GM12878 (cell line): ENCODE measurements around the gene MCOLN3. TPM values are rescaled to one million over a fixed set of nuclear protein-coding genes. Genes with fewer than 3 reads are reported as not detected.

Experiments
- BCL11A ChIP-seq: IDR thresholded peaks from 2 replicates; pipeline ENCODE4 v1.6.1; 2011; ENCODE audit warnings: low read depth, low read length
- BMI1 ChIP-seq: fragments of 450-650 bp; IDR thresholded peaks from 2 replicates; pipeline ENCODE4 v1.6.1; 2016; ENCODE audit warnings: mild to moderate bottlenecking, moderate library complexity, borderline replicate concordance
- CHD2 ChIP-seq: IDR thresholded peaks from 2 replicates; pipeline ENCODE4 v1.6.1; 2011; ENCODE audit warnings: low read depth, low read length, improper control_type of control experiment, borderline replicate concordance
- ESRRA ChIP-seq: IDR thresholded peaks from 2 replicates; pipeline ENCODE4 v1.6.1; 2012; ENCODE audit warnings: mild to moderate bottlenecking, low read length, improper control_type of control experiment
- FOXK2 ChIP-seq: fragments of 450-650 bp; IDR thresholded peaks from 2 replicates; pipeline ENCODE4 v1.6.1; 2017; ENCODE audit warnings: mild to moderate bottlenecking, moderate library complexity
- HDAC2 ChIP-seq: fragments of 200-600 bp; sonication (generic); IDR thresholded peaks from 2 replicates; pipeline ENCODE4 v1.6.1; 2017
- IKZF2 ChIP-seq, 2 experiments: fragments of 450-650 bp; IDR thresholded peaks; 2 replicates each; pipeline ENCODE4 v1.6.1; 2017; ENCODE audit warnings: mild to moderate bottlenecking in 2 of 2, moderate library complexity in 2 of 2
- IRF4 ChIP-seq: IDR thresholded peaks from 2 replicates; pipeline ENCODE4 v1.6.1; 2011; ENCODE audit warnings: low read depth, low read length
- MXI1 ChIP-seq: fragments of 150-350 bp; IDR thresholded peaks from 2 replicates; pipeline ENCODE4 v1.6.1; 2011; ENCODE audit warnings: low read depth, mild to moderate bottlenecking, inconsistent platforms, low read length, improper control_type of control experiment
- NR2F1 ChIP-seq: fragments of 450-650 bp; conservative IDR thresholded peaks from 2 replicates; pipeline ENCODE4 v1.6.1; 2017; ENCODE audit warnings: mild to moderate bottlenecking
- PRDM15 ChIP-seq: fragments of 450-650 bp; formaldehyde crosslinking; IDR thresholded peaks from 2 replicates; pipeline ENCODE4 v1.4.0; 2020; ENCODE audit warnings: mild to moderate bottlenecking, moderate library complexity
- RAD21 ChIP-seq: IDR thresholded peaks from 2 replicates; pipeline ENCODE4 v1.6.1; 2011; ENCODE audit warnings: mild to moderate bottlenecking, low read depth, low read length, moderate library complexity; ENCODE audit not compliant: insufficient read depth
- RELA ChIP-seq: fragments of 450-650 bp; IDR thresholded peaks from 2 replicates; pipeline ENCODE4 v1.8.0; 2014; ENCODE audit warnings: borderline replicate concordance; ENCODE audit not compliant: partially characterized antibody
- SRF ChIP-seq, 2 experiments: IDR thresholded peaks; 2 replicates each; pipeline ENCODE4 v1.6.1; 2011; ENCODE audit warnings: low read depth in 2 of 2, low read length in 2 of 2, mild to moderate bottlenecking in 1 of 2, moderate library complexity in 1 of 2
- TCF12 ChIP-seq: IDR thresholded peaks from 2 replicates; pipeline ENCODE4 v1.6.1; 2011; ENCODE audit warnings: low read depth, mild to moderate bottlenecking, low read length
- ZBTB11 ChIP-seq: fragments of 450-650 bp; formaldehyde crosslinking; IDR thresholded peaks from 2 replicates; pipeline ENCODE4 v1.5.0; 2022; ENCODE audit warnings: mild to moderate bottlenecking, missing genetic modification characterization
- ZNF687 ChIP-seq: fragments of 450-650 bp; IDR thresholded peaks from 2 replicates; pipeline ENCODE4 v1.6.1; 2017; ENCODE audit warnings: mild to moderate bottlenecking, moderate library complexity
- ZSCAN29 ChIP-seq: fragments of 450-650 bp; IDR thresholded peaks from 2 replicates; pipeline ENCODE4 v1.6.1; 2017; ENCODE audit warnings: mild to moderate bottlenecking, moderate library complexity
- polyA plus RNA-seq, 11 experiments: library from polyadenylated mRNA; depleted of rRNA in 4 of 11; unstranded in 6 of 11; stranded (reverse) in 5 of 11; fragments of >200 nt; fragmentation: Nextera tagmentation in 4 of 11; fragmentation: Illumina TruSeq in 1 of 11; extraction: Ambion mirVana in 4 of 11; extraction: Trizol in 1 of 11; gene quantifications; 1 replicate in 1 of 11; 2 replicates in 10 of 11; pipeline versions ENCODE4 v1.2.1 to v1.2.3, GENCODE V29; 2011 to 2016; ENCODE audit warnings: inconsistent platforms in 2 of 11, missing spikeins in 2 of 11, low read depth in 1 of 11
- total RNA-seq, 4 experiments: library from RNA; depleted of rRNA in 3 of 4; stranded (reverse); fragments of >200 nt in 3 of 4; fragmentation: Illumina TruSeq in 1 of 4; extraction: Trizol in 1 of 4; gene quantifications; 2 replicates each; pipeline versions ENCODE4 v1.2.1 to v1.2.3, GENCODE V29; 2013 to 2021

MCOLN3 gene
- total and polyA plus RNA-seq, 10 of the 15 experiments (the other 5 are each of a cell fraction or from before 2014, with no cell fraction given), result 0.48 to 7.4 (median 3.8) TPM

GRCh38 chr1:84973498-84974334, 74.6 kb downstream of the MCOLN3 start (continued):
- no peak for TF ChIP-seq PRDM15
- TF ChIP-seq HDAC2, result no peak
- TF ChIP-seq SRF (IDR thresholded peaks at IDR 0.05; ENCODE audit: low read depth in 2 of 2, low read length in 2 of 2), result no peak
- TF ChIP-seq IRF4, result no peak
- no peak; the same call in 1 of the 2 replicates for TF ChIP-seq ZNF687
- peak; percentile 92 for TF ChIP-seq TCF12
- no peak for TF ChIP-seq FOXK2
- TF ChIP-seq BCL11A, result no peak
- peak; percentile 41; the same call in 1 of the 2 replicates for TF ChIP-seq RAD21
- no peak for TF ChIP-seq RELA
- TF ChIP-seq CHD2, result peak; percentile 67; the same call in 1 of the 2 replicates
- TF ChIP-seq ZBTB11 (CRISPR knock-in tag), result no peak
- no peak for TF ChIP-seq ESRRA
- TF ChIP-seq IKZF2 (IDR thresholded peaks at IDR 0.05), result peak in 1 of 2 experiments; percentile 14; a peak in 1 of 4 replicates
- no peak for TF ChIP-seq MXI1
- no peak for TF ChIP-seq NR2F1
- no peak for TF ChIP-seq ZSCAN29
- no peak for TF ChIP-seq BMI1
